NOMO-1 treated with DMSO at 0.1 percent for 48 hours (cell line): ENCODE results near the gene RAB7A.

Experiments used
- DNase-seq: peaks from one replicate; lab custom pipeline; 2025; ENCODE audit not compliant: unreplicated experiment; lab: John Stamatoyannopoulos, UW

Gene RAB7A

GRCh38 chr3:128787256-128788253, 61.6 kb downstream of the RAB7A start:
- DNase-seq: no peak

- DNase-seq: no peak
Observed at GRCh38 chr3:128788268-128788869, 62.4 kb downstream of the RAB7A start.

- DNase-seq: peak; percentile 74
Observed at GRCh38 chr3:128794067-128794768, 68.2 kb downstream of the RAB7A start.

GRCh38 chr3:128794770-128795649, 69.0 kb downstream of the RAB7A start:
- DNase-seq: peak; percentile 74

GRCh38 chr3:128799653-128800052, 73.7 kb downstream of the RAB7A start:
- no peak for DNase-seq

- DNase-seq: no peak
Observed at GRCh38 chr3:128800241-128801187, 74.5 kb downstream of the RAB7A start.

GRCh38 chr3:128801779-128802380, 75.9 kb downstream of the RAB7A start:
- peak; percentile 34 for DNase-seq

GRCh38 chr3:128803307-128803706, 77.3 kb downstream of the RAB7A start:
- DNase-seq: no peak

GRCh38 chr3:128804017-128804810, 78.2 kb downstream of the RAB7A start:
- DNase-seq: peak; percentile 47

- no peak for DNase-seq
Observed at GRCh38 chr3:128804811-128805155, 78.8 kb downstream of the RAB7A start.

- DNase-seq: peak; percentile 96
Observed at GRCh38 chr3:128805772-128806171, 79.8 kb downstream of the RAB7A start.

- DNase-seq: peak; percentile 25
Observed at GRCh38 chr3:128806588-128806987, 80.6 kb downstream of the RAB7A start.

GRCh38 chr3:128807186-128807830, 81.3 kb downstream of the RAB7A start:
- DNase-seq: no peak

GRCh38 chr3:128808672-128809071, 82.7 kb downstream of the RAB7A start:
- no peak for DNase-seq

- no peak for DNase-seq
Observed at GRCh38 chr3:128813097-128813496, 87.1 kb downstream of the RAB7A start.

- no peak for DNase-seq
Observed at GRCh38 chr3:128814060-128814459, 88.1 kb downstream of the RAB7A start.

- DNase-seq: peak; percentile 58
Observed at GRCh38 chr3:128814519-128815317, 88.7 kb downstream of the RAB7A start.
